SK-N-SH (cell line): ENCODE data around the gene KBTBD2. TPM values are rescaled to one million over a fixed set of nuclear protein-coding genes. Genes with fewer than 3 reads are reported as not detected.

Experiments used
- CTCF ChIA-PET: fragments of 300-600, 350-600 bp; formaldehyde crosslinking; extraction: SDS; loops from one replicate; lab custom pipeline; 2021; lab: Yijun Ruan, JAX
- POLR2A ChIA-PET: fragments of 350-600 bp; sonication (Branson Sonifier 250); formaldehyde crosslinking; extraction: SDS; loops from one replicate; lab custom pipeline; 2020; ENCODE audit warnings: antibody characterized with exemption, inconsistent platforms; lab: Yijun Ruan, JAX
- DNase-seq: peaks from one replicate; pipeline ENCODE4 v3.0.0; 2012
- H2AFZ ChIP-seq: fragments of 200-600 bp; sonication (generic); 2 replicates; pipeline ENCODE4 v1.8.1; 2016; ENCODE audit warnings: antibody characterized with exemption, mild to moderate bottlenecking, low read depth
- H3F3A ChIP-seq: fragments of 200-600 bp; sonication (generic); replicated peaks from 2 replicates; pipeline ENCODE3; 2016; ENCODE audit warnings: antibody characterized with exemption, mild to moderate bottlenecking; ENCODE audit not compliant: insufficient read depth
- H3K27ac ChIP-seq, 2 experiments: fragments of 200-500 bp in 1 of 2; fragments of 200-600 bp in 1 of 2; sonication (Bioruptor generic) in 1 of 2; sonication (generic), shearing (Covaris generic) in 1 of 2; 2 replicates each; pipeline versions ENCODE4 v1.5.1 to v1.6.1; 2014 to 2016; ENCODE audit warnings: low read depth in 2 of 2, inconsistent platforms in 1 of 2, low read length in 1 of 2, mild to moderate bottlenecking in 1 of 2, mixed read lengths in 1 of 2
- H3K27me3 ChIP-seq: fragments of 200-600 bp; sonication (generic), shearing (Covaris generic); 2 replicates; pipeline ENCODE4 v1.6.1; 2016; ENCODE audit warnings: mixed run types; ENCODE audit not compliant: insufficient read depth
- H3K36me3 ChIP-seq, 2 experiments: fragments of 200-500 bp in 1 of 2; fragments of 200-600 bp in 1 of 2; sonication (Bioruptor generic) in 1 of 2; sonication (generic) in 1 of 2; replicated peaks in 1 of 2; 2 replicates each; pipeline versions ENCODE3 to v1.5.1; 2014 to 2016; ENCODE audit warnings: low read length in 1 of 2, mild to moderate bottlenecking in 1 of 2; ENCODE audit not compliant: insufficient read depth in 2 of 2, control insufficient read depth in 1 of 2
- H3K4me1 ChIP-seq, 2 experiments: fragments of 200-500 bp in 1 of 2; fragments of 200-600 bp in 1 of 2; sonication (Bioruptor generic) in 1 of 2; sonication (generic), shearing (Covaris generic) in 1 of 2; 2 replicates each; pipeline versions ENCODE4 v1.5.1 to v1.6.1; 2014 to 2016; ENCODE audit warnings: low read depth in 1 of 2, low read length in 1 of 2, mixed run types in 1 of 2; ENCODE audit not compliant: insufficient read depth in 2 of 2, control insufficient read depth in 1 of 2
- H3K4me2 ChIP-seq: fragments of 200-600 bp; sonication (generic), shearing (Covaris generic); 2 replicates; pipeline ENCODE4 v1.6.1; 2017; ENCODE audit warnings: mixed run types
- H3K4me3 ChIP-seq, 2 experiments: fragments of 200-500 bp in 1 of 2; fragments of 200-600 bp in 1 of 2; sonication (Bioruptor generic) in 1 of 2; sonication (generic), shearing (Covaris generic) in 1 of 2; 2 replicates each; pipeline versions ENCODE4 v1.5.1 to v1.8.1; 2014 to 2016; ENCODE audit warnings: low read depth in 2 of 2, inconsistent platforms in 1 of 2, low read length in 1 of 2, mild to moderate bottlenecking in 1 of 2, mixed read lengths in 1 of 2, moderate library complexity in 1 of 2
- H3K79me2 ChIP-seq: fragments of 200-600 bp; sonication (generic); 2 replicates; pipeline ENCODE4 v1.8.1; 2017; ENCODE audit warnings: mild to moderate bottlenecking; ENCODE audit not compliant: insufficient read depth
- H3K9ac ChIP-seq: fragments of 200-600 bp; sonication (generic); 2 replicates; pipeline ENCODE4 v1.6.1; 2017; ENCODE audit warnings: mixed run types
- H3K9me2 ChIP-seq: fragments of 200-600 bp; sonication (generic); 2 replicates; pipeline ENCODE4 v1.6.1; 2017; ENCODE audit warnings: mixed run types
- H3K9me3 ChIP-seq: fragments of 200-600 bp; sonication (generic); 2 replicates; pipeline ENCODE4 v1.6.1; 2017; ENCODE audit warnings: mixed run types, mild to moderate bottlenecking, moderate library complexity
- H4K20me1 ChIP-seq: fragments of 200-600 bp; sonication (generic); 2 replicates; pipeline ENCODE4 v1.6.1; 2017; ENCODE audit warnings: mild to moderate bottlenecking, mixed run types; ENCODE audit not compliant: insufficient read depth
- EZH2phosphoT487 ChIP-seq: fragments of 200-600 bp; sonication (generic); IDR thresholded peaks from 2 replicates; pipeline ENCODE4 v1.6.1; 2017; ENCODE audit warnings: low read depth, mixed run types, mild to moderate bottlenecking, antibody characterized with exemption, moderate library complexity, borderline replicate concordance
- GABPA ChIP-seq: IDR thresholded peaks from 2 replicates; pipeline ENCODE4 v1.4.0; 2012; ENCODE audit warnings: low read depth, mild to moderate bottlenecking
- GATA2 ChIP-seq: sonication (generic); formaldehyde crosslinking; IDR thresholded peaks from 2 replicates; pipeline ENCODE4 v1.5.0; 2020; ENCODE audit warnings: mild to moderate bottlenecking, missing genetic modification reagents
- IRF3 ChIP-seq: fragments of 150-350 bp; IDR thresholded peaks from 2 replicates; pipeline ENCODE4 v1.6.1; 2016; ENCODE audit warnings: mild to moderate bottlenecking, low read depth, low read length
- MAX ChIP-seq: IDR thresholded peaks from 2 replicates; pipeline ENCODE4 v1.4.0; 2012; ENCODE audit warnings: low read depth
- NFIC ChIP-seq: IDR thresholded peaks from 2 replicates; pipeline ENCODE4 v1.4.0; 2012; ENCODE audit warnings: borderline replicate concordance
- NRF1 ChIP-seq: IDR thresholded peaks from 2 replicates; pipeline ENCODE4 v1.6.1; 2012; ENCODE audit warnings: low read depth, mild to moderate bottlenecking, low read length
- PBX3 ChIP-seq: IDR thresholded peaks from 2 replicates; pipeline ENCODE4; 2012
- POLR2AphosphoS5 ChIP-seq: IDR thresholded peaks from 2 replicates; pipeline ENCODE4 v1.6.1; 2012; ENCODE audit warnings: low read depth, low read length
- RAD21 ChIP-seq: IDR thresholded peaks from 2 replicates; pipeline ENCODE4 v1.6.1; 2012; ENCODE audit warnings: mild to moderate bottlenecking, low read length
- TAF1 ChIP-seq: IDR thresholded peaks from 2 replicates; pipeline ENCODE4 v1.6.1; 2012; ENCODE audit warnings: low read depth, mild to moderate bottlenecking, low read length, moderate library complexity, borderline replicate concordance
- TCF12 ChIP-seq: IDR thresholded peaks from 2 replicates; pipeline ENCODE4 v1.4.0; 2012
- TEAD4 ChIP-seq: IDR thresholded peaks from 2 replicates; pipeline ENCODE4 v1.4.0; 2012; ENCODE audit warnings: mild to moderate bottlenecking, borderline replicate concordance; ENCODE audit not compliant: insufficient read depth
- USF2 ChIP-seq: fragments of 150-350 bp; IDR thresholded peaks from 2 replicates; pipeline ENCODE4 v1.6.1; 2017; ENCODE audit warnings: antibody characterized with exemption, low read length, low read depth, borderline replicate concordance
- YY1 ChIP-seq: IDR thresholded peaks from 2 replicates; pipeline ENCODE4 v1.4.0; 2012; ENCODE audit warnings: low read depth, mild to moderate bottlenecking
- WGBS: methylation state at CpG from one replicate; pipeline ENCODE4 v1.1.6; 2017; ENCODE audit warnings: low lambda C conversion rate; 5-methylcytosine and 5-hydroxymethylcytosine counted together
- polyA plus RNA-seq, 3 experiments: library from polyadenylated mRNA; depleted of rRNA; stranded (reverse); fragments of >200 nt; gene quantifications; 2 replicates each; pipeline ENCODE4 v1.2.3, GENCODE V29; 2012

KBTBD2 gene
- polyA plus RNA-seq, 1 of the 3 experiments (the other 2 are of a cell fraction) = 23.6 TPM

- Histone ChIP-seq H3F3A (peaks cover 37% of the 10 kb centered on the region), H4K20me1 (peaks cover 22% of the 10 kb centered on the region), H3K27ac (peak overlapping the region; percentile 98 to 99), H3K36me3 (peaks cover 0 to under 1% of the 10 kb centered on the region in 2 experiments), H3K9me3 (no peaks in the 10 kb centered on the region), H3K9me2 (no peaks in the 10 kb centered on the region), H3K9ac (peak overlapping the region; percentile 90), H3K79me2 (peaks cover 28% of the 10 kb centered on the region), H3K4me2 (peak overlapping the region; percentile 88), H3K4me1 (peaks cover 19 to 22% of the 10 kb centered on the region in 2 experiments; a peak in 3 of 4 replicates), H3K4me3 (no peak overlapping the region), H2AFZ (peak overlapping the region; percentile 89), H3K27me3 (no peaks in the 10 kb centered on the region)
- 53% methylated on average over 4 of the region's 4 CpGs for WGBS
- ChIA-PET CTCF (interaction anchor here (0.9 to 6.1 kb wide), 11 partner anchors 9 to 217 kb away, joined by 3 to 37 read pairs (median 5); no protein-coding TSS in a partner anchor), POLR2A (interaction anchor here (2.7 to 2.9 kb wide), 2 partner anchors 12 to 169 kb away, joined by 10 to 15 read pairs; partner anchors contain the start of gene NT5C3A)
- no peak for DNase-seq
- TF ChIP-seq POLR2AphosphoS5 (no peak), NRF1 (no peak), EZH2phosphoT487 (no peak), USF2 (no peak), TEAD4 (no peak), YY1 (no peak), TAF1 (no peak)
Measured at GRCh38 chr7:32893207-32893524, 1.6 kb upstream of the KBTBD2 start.

- peak; percentile 51 for DNase-seq
- CTCF ChIA-PET = interaction anchor here (0.6 to 6.1 kb wide), 11 partner anchors 9 to 217 kb away, joined by 3 to 37 read pairs (median 5); no protein-coding TSS in a partner anchor
Measured at GRCh38 chr7:32892521-32893206, 1.1 kb upstream of the KBTBD2 start.

More at GRCh38 chr7:32892521-32893206, 1.1 kb upstream of the KBTBD2 start:
- POLR2A ChIA-PET = interaction anchor here (1.0 to 2.9 kb wide), 4 partner anchors 9 to 170 kb away, joined by 3 to 15 read pairs (median 7); partner anchors contain the start of genes FKBP9 and NT5C3A
- Histone ChIP-seq H4K20me1 (peaks cover 27% of the 10 kb centered on the region), H3K36me3 (peaks cover 0 to 6% of the 10 kb centered on the region in 2 experiments), H3K79me2 (peaks cover 33% of the 10 kb centered on the region), H3K9ac (peak overlapping the region; percentile 90), H3K4me2 (peak overlapping the region; percentile 88), H3K4me1 (peaks cover 24 to 25% of the 10 kb centered on the region in 2 experiments; a peak in 3 of 4 replicates), H3K9me2 (no peaks in the 10 kb centered on the region), H3K9me3 (no peaks in the 10 kb centered on the region), H3F3A (peaks cover 37% of the 10 kb centered on the region), H3K4me3 (peak overlapping the region; percentile 67 to 78), H2AFZ (peak overlapping the region; percentile 89), H3K27me3 (no peaks in the 10 kb centered on the region), H3K27ac (peak overlapping the region; percentile 98 to 99)
- TF ChIP-seq NFIC = peak; percentile 85
- no peak for TF ChIP-seq IRF3
- peak; percentile 7; the same call in 1 of the 2 replicates for TF ChIP-seq RAD21
- no peak for TF ChIP-seq TEAD4
- TF ChIP-seq TCF12 = peak; percentile 40; the same call in 1 of the 2 replicates
- TF ChIP-seq TAF1 = no peak
- TF ChIP-seq MAX = peak; percentile 4; the same call in 1 of the 2 replicates
- no peak for TF ChIP-seq USF2
- TF ChIP-seq PBX3 = peak; percentile 21
- 0 out of 2 replicates have a peak, but pooled peaks have one; percentile 19 for TF ChIP-seq GATA2 (CRISPR knock-in tag)
- TF ChIP-seq GABPA = no peak
- WGBS = 6% methylated on average over 22 of the region's 22 CpGs
